ENCODE results near the gene PSKH1.

The PSKH1 gene

DNA sequence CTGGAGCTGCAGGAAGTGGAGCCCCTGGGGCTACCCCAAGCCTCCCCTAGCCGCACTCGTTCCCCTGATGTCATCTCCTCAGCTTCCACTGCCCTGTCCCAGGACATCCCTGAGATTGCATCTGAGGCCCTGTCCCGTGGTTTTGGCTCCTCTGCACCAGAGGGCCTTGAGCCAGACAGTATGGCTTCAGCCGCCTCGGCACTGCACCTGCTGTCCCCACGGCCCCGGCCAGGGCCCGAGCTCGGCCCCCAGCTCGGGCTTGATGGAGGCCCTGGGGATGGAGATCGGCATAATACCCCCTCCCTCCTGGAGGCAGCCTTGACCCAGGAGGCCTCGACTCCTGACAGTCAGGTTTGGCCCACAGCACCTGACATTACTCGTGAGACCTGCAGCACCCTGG, 12.5 kb upstream of the PSKH1 start:
- no peaks in the 10 kb centered on the region for H3K27me3 ChIP-seq (ENCODE audit: control insufficient read depth, low read length)
- H4K20me1 ChIP-seq (ENCODE audit: control insufficient read depth, insufficient read depth, low read depth, low read length), result peaks cover 1% of the 10 kb centered on the region; the same call in 1 of the 2 replicates
- TF ChIP-seq EZH2phosphoT487 (IDR thresholded peaks at IDR 0.05; ENCODE audit: borderline replicate concordance, low read length), result no peak
- TF ChIP-seq, protein P1, sequence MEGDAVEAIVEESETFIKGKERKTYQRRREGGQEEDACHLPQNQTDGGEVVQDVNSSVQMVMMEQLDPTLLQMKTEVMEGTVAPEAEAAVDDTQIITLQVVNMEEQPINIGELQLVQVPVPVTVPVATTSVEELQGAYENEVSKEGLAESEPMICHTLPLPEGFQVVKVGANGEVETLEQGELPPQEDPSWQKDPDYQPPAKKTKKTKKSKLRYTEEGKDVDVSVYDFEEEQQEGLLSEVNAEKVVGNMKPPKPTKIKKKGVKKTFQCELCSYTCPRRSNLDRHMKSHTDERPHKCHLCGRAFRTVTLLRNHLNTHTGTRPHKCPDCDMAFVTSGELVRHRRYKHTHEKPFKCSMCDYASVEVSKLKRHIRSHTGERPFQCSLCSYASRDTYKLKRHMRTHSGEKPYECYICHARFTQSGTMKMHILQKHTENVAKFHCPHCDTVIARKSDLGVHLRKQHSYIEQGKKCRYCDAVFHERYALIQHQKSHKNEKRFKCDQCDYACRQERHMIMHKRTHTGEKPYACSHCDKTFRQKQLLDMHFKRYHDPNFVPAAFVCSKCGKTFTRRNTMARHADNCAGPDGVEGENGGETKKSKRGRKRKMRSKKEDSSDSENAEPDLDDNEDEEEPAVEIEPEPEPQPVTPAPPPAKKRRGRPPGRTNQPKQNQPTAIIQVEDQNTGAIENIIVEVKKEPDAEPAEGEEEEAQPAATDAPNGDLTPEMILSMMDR (IDR thresholded peaks at IDR 0.05; ENCODE audit: low read depth, low read length, poor library complexity, severe bottlenecking), result no peak
- H3K4me1 ChIP-seq (ENCODE audit: control insufficient read depth, low read length), result no peaks in the 10 kb centered on the region
- H3K4me3 ChIP-seq (ENCODE audit: low read length), result no peak overlapping the region
- no peaks in the 10 kb centered on the region for H3K9me2 ChIP-seq (replicated peaks; ENCODE audit: control insufficient read depth, low read length)
- no peak overlapping the region for H3K4me2 ChIP-seq (ENCODE audit: low read length)
- H3K9me3 ChIP-seq (ENCODE audit: control insufficient read depth, insufficient read depth, low read length), result no peaks in the 10 kb centered on the region
- peaks cover 13% of the 10 kb centered on the region for H3K79me2 ChIP-seq (ENCODE audit: control insufficient read depth, low read length)
- H3K27ac ChIP-seq (ENCODE audit: low read depth, low read length), result no peak overlapping the region
- no peaks in the 10 kb centered on the region for H3F3A ChIP-seq (ENCODE audit: control insufficient read depth, insufficient read depth)
- H3K36me3 ChIP-seq (ENCODE audit: control insufficient read depth, low read length), result peaks cover 94% of the 10 kb centered on the region

DNA sequence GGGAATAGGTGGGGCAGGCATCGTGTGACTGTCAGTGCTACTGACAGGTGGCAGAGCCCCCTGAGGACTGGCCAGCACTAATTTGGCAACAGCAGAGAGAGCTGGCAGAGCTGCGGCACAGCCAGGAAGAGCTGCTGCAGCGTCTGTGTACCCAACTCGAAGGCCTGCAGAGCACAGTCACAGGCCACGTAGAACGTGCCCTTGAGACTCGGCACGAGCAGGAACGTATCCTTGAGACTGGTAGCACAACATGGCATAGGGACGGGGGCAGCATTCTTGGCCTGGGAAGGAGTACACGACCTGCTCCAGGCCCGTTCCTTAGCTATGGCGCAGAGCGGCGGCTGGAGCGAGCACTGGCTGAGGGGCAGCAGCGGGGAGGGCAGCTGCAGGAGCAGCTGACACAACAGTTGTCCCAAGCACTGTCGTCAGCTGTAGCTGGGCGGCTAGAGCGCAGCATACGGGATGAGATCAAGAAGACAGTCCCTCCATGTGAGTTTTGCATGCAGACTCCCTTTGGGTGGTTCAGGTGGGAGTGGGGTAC, 11.4 kb upstream of the PSKH1 start:
- Histone ChIP-seq H3K36me3 (ENCODE audit: control insufficient read depth, low read length) (peaks cover 87% of the 10 kb centered on the region), H3K4me3 (ENCODE audit: low read length) (no peak overlapping the region), H3K9me3 (ENCODE audit: control insufficient read depth, insufficient read depth, low read length) (no peaks in the 10 kb centered on the region), H3K9me2 (replicated peaks; ENCODE audit: control insufficient read depth, low read length) (no peaks in the 10 kb centered on the region), H3K27me3 (ENCODE audit: control insufficient read depth, low read length) (no peaks in the 10 kb centered on the region), H3K4me2 (ENCODE audit: low read length) (no peak overlapping the region), H3F3A (ENCODE audit: control insufficient read depth, insufficient read depth) (no peaks in the 10 kb centered on the region), H3K4me1 (ENCODE audit: control insufficient read depth, low read length) (no peaks in the 10 kb centered on the region), H4K20me1 (ENCODE audit: control insufficient read depth, insufficient read depth, low read depth, low read length) (no peaks in the 10 kb centered on the region), H3K79me2 (ENCODE audit: control insufficient read depth, low read length) (peaks cover 2% of the 10 kb centered on the region), H3K27ac (ENCODE audit: low read depth, low read length) (no peak overlapping the region)
- TF ChIP-seq EZH2phosphoT487 (IDR thresholded peaks at IDR 0.05; ENCODE audit: borderline replicate concordance, low read length), result no peak
- TF ChIP-seq, protein P1 (IDR thresholded peaks at IDR 0.05; ENCODE audit: low read depth, low read length, poor library complexity, severe bottlenecking), result no peak

DNA sequence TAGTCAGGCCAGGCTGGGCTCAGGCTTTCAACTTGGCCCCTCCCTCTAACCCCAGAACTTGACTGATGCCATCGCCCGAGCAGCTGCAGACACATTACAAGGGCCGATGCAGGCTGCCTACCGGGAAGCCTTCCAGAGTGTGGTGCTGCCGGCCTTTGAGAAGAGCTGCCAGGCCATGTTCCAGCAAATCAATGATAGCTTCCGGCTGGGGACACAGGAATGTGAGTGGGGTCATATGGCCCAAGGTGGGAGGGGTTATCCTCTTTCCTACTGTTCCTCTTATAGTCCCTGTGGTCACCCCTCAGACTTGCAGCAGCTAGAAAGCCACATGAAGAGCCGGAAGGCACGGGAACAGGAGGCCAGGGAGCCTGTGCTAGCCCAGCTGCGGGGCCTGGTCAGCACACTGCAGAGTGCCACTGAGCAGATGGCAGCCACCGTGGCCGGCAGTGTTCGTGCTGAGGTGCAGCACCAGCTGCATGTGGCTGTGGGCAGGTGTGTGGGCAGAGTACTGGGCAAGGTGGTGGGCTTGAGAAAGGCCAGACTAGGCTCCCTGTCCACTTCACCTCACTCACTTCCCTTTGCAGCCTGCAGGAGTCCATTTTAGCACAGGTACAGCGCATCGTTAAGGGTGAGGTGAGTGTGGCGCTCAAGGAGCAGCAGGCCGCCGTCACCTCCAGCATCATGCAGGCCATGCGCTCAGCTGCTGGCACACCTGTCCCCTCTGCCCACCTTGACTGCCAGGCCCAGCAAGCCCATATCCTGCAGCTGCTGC, 10.5 kb upstream of the PSKH1 start:
- Histone ChIP-seq H3K4me1 (ENCODE audit: control insufficient read depth, low read length) (no peaks in the 10 kb centered on the region), H3K27me3 (ENCODE audit: control insufficient read depth, low read length) (no peaks in the 10 kb centered on the region), H3K36me3 (ENCODE audit: control insufficient read depth, low read length) (peaks cover 78% of the 10 kb centered on the region), H3K9me2 (replicated peaks; ENCODE audit: control insufficient read depth, low read length) (no peaks in the 10 kb centered on the region), H3K4me3 (ENCODE audit: low read length) (no peak overlapping the region), H3F3A (ENCODE audit: control insufficient read depth, insufficient read depth) (no peaks in the 10 kb centered on the region), H4K20me1 (ENCODE audit: control insufficient read depth, insufficient read depth, low read depth, low read length) (no peaks in the 10 kb centered on the region), H3K4me2 (ENCODE audit: low read length) (no peak overlapping the region), H3K27ac (ENCODE audit: low read depth, low read length) (no peak overlapping the region), H3K9me3 (ENCODE audit: control insufficient read depth, insufficient read depth, low read length) (no peaks in the 10 kb centered on the region), H3K79me2 (ENCODE audit: control insufficient read depth, low read length) (no peaks in the 10 kb centered on the region)
- TF ChIP-seq EZH2phosphoT487 (IDR thresholded peaks at IDR 0.05; ENCODE audit: borderline replicate concordance, low read length), result no peak
- TF ChIP-seq, protein P1 (IDR thresholded peaks at IDR 0.05; ENCODE audit: low read depth, low read length, poor library complexity, severe bottlenecking), result no peak

Data from DOHH2 (cell line).